ENCODE data around the gene LRRC8D. TPM values are rescaled to one million over a fixed set of nuclear protein-coding genes. Genes with fewer than 3 reads are reported as not detected.

LRRC8D gene
- polyA plus RNA-seq, 3 donors, result 28.0 to 43.8 (median 42.9) TPM

DNA sequence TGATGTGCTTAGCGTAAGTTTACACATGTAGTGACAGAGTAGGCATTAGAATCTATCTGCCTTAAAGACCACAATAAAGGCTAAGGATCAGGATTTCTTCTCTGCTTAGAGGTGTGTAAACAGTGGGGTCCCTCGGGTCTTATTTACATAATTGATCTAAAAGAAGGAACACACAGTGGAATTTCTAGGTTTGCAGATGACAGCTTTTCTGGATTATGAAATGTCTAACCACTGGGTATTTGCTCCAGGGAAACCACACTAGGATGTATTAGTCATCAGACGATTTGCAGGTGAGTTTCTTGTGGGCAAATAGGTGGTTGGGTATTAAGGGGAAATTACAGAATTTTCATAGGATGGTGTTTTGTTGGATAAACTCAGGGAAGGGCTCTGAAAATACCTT, 5.8 kb downstream of the LRRC8D start:
- Histone ChIP-seq H3K36me3 (replicated peaks in 1 of 2; ENCODE audit: control insufficient read depth in 1 of 2, insufficient read depth in 2 of 2, low read length in 2 of 2) (peaks cover 3 to 23% of the 10 kb centered on the region in 2 donors), H3K79me2 (ENCODE audit: insufficient read depth, low read length) (peaks cover 99% of the 10 kb centered on the region), H3K4me1 (ENCODE audit: control insufficient read depth in 1 of 2, insufficient read depth in 2 of 2, low read length in 2 of 2) (peaks cover 71 to 74% of the 10 kb centered on the region in 2 donors), H4K20me1 (ENCODE audit: insufficient read depth, low read length) (peaks cover 93% of the 10 kb centered on the region), H3K9ac (ENCODE audit: insufficient read depth, low read length, poor library complexity, severe bottlenecking) (no peak overlapping the region), H3K27me3 (ENCODE audit: control insufficient read depth in 2 of 2, insufficient read depth in 2 of 2, low read length in 2 of 2) (no peaks in the 10 kb centered on the region), H3K9me3 (replicated peaks in 1 of 2; ENCODE audit: control insufficient read depth in 1 of 2, insufficient read depth in 1 of 2, low read length in 2 of 2) (no peaks in the 10 kb centered on the region), H3K27ac (ENCODE audit: low read depth in 1 of 2, low read length in 2 of 2) (no peak overlapping the region), H2AFZ (ENCODE audit: insufficient read depth, low read depth, low read length, poor library complexity, severe bottlenecking) (no peak overlapping the region), H3K4me3 (replicated peaks in 1 of 3; ENCODE audit: low read depth in 2 of 3, low read length in 3 of 3) (no peak overlapping the region), H3K4me2 (replicated peaks; ENCODE audit: extremely low read depth, low read length, poor library complexity, severe bottlenecking) (no peak overlapping the region)
- TF ChIP-seq, protein P1, sequence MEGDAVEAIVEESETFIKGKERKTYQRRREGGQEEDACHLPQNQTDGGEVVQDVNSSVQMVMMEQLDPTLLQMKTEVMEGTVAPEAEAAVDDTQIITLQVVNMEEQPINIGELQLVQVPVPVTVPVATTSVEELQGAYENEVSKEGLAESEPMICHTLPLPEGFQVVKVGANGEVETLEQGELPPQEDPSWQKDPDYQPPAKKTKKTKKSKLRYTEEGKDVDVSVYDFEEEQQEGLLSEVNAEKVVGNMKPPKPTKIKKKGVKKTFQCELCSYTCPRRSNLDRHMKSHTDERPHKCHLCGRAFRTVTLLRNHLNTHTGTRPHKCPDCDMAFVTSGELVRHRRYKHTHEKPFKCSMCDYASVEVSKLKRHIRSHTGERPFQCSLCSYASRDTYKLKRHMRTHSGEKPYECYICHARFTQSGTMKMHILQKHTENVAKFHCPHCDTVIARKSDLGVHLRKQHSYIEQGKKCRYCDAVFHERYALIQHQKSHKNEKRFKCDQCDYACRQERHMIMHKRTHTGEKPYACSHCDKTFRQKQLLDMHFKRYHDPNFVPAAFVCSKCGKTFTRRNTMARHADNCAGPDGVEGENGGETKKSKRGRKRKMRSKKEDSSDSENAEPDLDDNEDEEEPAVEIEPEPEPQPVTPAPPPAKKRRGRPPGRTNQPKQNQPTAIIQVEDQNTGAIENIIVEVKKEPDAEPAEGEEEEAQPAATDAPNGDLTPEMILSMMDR (IDR thresholded peaks at IDR 0.05), result no peak
- no peaks in the 10 kb centered on the region for H3K27me3 Mint-ChIP-seq (ENCODE audit: low read depth in 3 of 3)
- H3K27ac Mint-ChIP-seq, result no peak overlapping the region
- DNase-seq, result peak in 1 of 3 donors; percentile 22
- intact Hi-C loops (cut with micrococcal nuclease), result no loop called here
- H3K9me3 Mint-ChIP-seq, result no peaks in the 10 kb centered on the region
- H3K4me1 Mint-ChIP-seq, result peaks cover 85% of the 10 kb centered on the region
- H3K4me3 Mint-ChIP-seq, result no peak overlapping the region
- peaks cover 33 to 34% of the 10 kb centered on the region in 2 donors for H3K36me3 Mint-ChIP-seq
- 0% methylated on average over 1 of the region's 3 CpGs for WGBS (ENCODE audit: insufficient coverage)

DNA sequence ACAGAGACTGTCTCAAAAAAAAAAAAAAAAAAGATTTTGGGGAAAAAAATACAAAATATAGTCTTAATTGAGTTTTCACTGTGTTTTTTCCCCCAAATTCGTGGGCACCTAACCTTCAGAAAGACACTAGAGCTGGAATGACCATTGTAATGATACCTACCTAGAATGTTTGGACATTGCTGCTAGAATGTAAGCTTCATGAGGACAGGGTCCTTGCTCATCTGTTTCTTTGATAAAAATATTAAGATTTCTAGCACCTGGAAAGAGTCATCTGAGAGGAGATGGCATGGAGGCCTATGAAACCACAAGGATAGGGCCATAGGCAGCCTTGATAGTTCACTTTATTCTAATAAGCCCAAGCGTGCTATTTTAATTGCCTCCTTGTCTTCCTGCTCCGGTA, 6.5 kb downstream of the LRRC8D start:
- intact Hi-C loops (cut with micrococcal nuclease), result no loop called here
- H2AFZ ChIP-seq (ENCODE audit: insufficient read depth, low read depth, low read length, poor library complexity, severe bottlenecking), result no peak overlapping the region
- no CpG with 5 or more reads among the region's 3 CpGs for WGBS (ENCODE audit: insufficient coverage)

More for the DNA sequence above, 6.5 kb downstream of the LRRC8D start:
- Mint-ChIP-seq H3K27ac (peak overlapping the region in 1 of 7 donors; percentile 62), H3K4me3 (no peak overlapping the region), H3K9me3 (no peaks in the 10 kb centered on the region), H3K4me1 (peaks cover 87% of the 10 kb centered on the region), H3K36me3 (peaks cover 33 to 34% of the 10 kb centered on the region in 2 donors), H3K27me3 (ENCODE audit: low read depth in 3 of 3) (no peaks in the 10 kb centered on the region)
- H3K27me3 ChIP-seq (ENCODE audit: control insufficient read depth in 2 of 2, insufficient read depth in 2 of 2, low read length in 2 of 2), result no peaks in the 10 kb centered on the region
- H3K9ac ChIP-seq (ENCODE audit: insufficient read depth, low read length, poor library complexity, severe bottlenecking), result no peak overlapping the region
- peaks cover 95% of the 10 kb centered on the region for H4K20me1 ChIP-seq (ENCODE audit: insufficient read depth, low read length)
- TF ChIP-seq, protein P1 (IDR thresholded peaks at IDR 0.05), result no peak
- H3K79me2 ChIP-seq (ENCODE audit: insufficient read depth, low read length), result peaks cover 99% of the 10 kb centered on the region
- H3K4me2 ChIP-seq (replicated peaks; ENCODE audit: extremely low read depth, low read length, poor library complexity, severe bottlenecking), result no peak overlapping the region
- H3K9me3 ChIP-seq (replicated peaks in 1 of 2; ENCODE audit: control insufficient read depth in 1 of 2, insufficient read depth in 1 of 2, low read length in 2 of 2), result no peaks in the 10 kb centered on the region
- DNase-seq, result no peak
- no peak overlapping the region for H3K27ac ChIP-seq (ENCODE audit: low read depth in 1 of 2, low read length in 2 of 2)
- no peak overlapping the region for H3K4me3 ChIP-seq (replicated peaks in 1 of 3; ENCODE audit: low read depth in 2 of 3, low read length in 3 of 3)
- peaks cover 74% of the 10 kb centered on the region in 2 donors for H3K4me1 ChIP-seq (ENCODE audit: control insufficient read depth in 1 of 2, insufficient read depth in 2 of 2, low read length in 2 of 2)
- H3K36me3 ChIP-seq (replicated peaks in 1 of 2; ENCODE audit: control insufficient read depth in 1 of 2, insufficient read depth in 2 of 2, low read length in 2 of 2), result peaks cover 3 to 23% of the 10 kb centered on the region in 2 donors
